GM21786 (cell line): Measurements from ENCODE around the gene PHACTR3.

Experiments
- ATAC-seq: cut with Tn5 transposase; IDR thresholded peaks from one replicate; pipeline ENCODE4 v1.9.1; 2021; ENCODE audit not compliant: unreplicated experiment

PHACTR3 gene

GRCh38 chr20:59823030-59823423, 218.7 kb downstream of the PHACTR3 start:
- no peak for ATAC-seq

- ATAC-seq, result no peak
Observed at GRCh38 chr20:59823491-59824259, 219.3 kb downstream of the PHACTR3 start.

- ATAC-seq, result no peak
Observed at GRCh38 chr20:59824711-59825562, 220.6 kb downstream of the PHACTR3 start.

- no peak for ATAC-seq
Observed at GRCh38 chr20:59825563-59825920, 221.2 kb downstream of the PHACTR3 start.

GRCh38 chr20:59825944-59826759, 221.8 kb downstream of the PHACTR3 start:
- no peak for ATAC-seq

- ATAC-seq, result no peak
Observed at GRCh38 chr20:59827138-59828056, 223.1 kb downstream of the PHACTR3 start.

GRCh38 chr20:59828125-59829053, 224.0 kb downstream of the PHACTR3 start:
- no peak for ATAC-seq

GRCh38 chr20:59829054-59829785, 224.9 kb downstream of the PHACTR3 start:
- no peak for ATAC-seq

GRCh38 chr20:59829786-59830664, 225.7 kb downstream of the PHACTR3 start:
- ATAC-seq, result no peak

- ATAC-seq, result no peak
Observed at GRCh38 chr20:59830665-59831023, 226.3 kb downstream of the PHACTR3 start.

- no peak for ATAC-seq
Observed at GRCh38 chr20:59831024-59831915, 226.9 kb downstream of the PHACTR3 start.

GRCh38 chr20:59831916-59832270, 227.6 kb downstream of the PHACTR3 start:
- ATAC-seq, result no peak

GRCh38 chr20:59832406-59833363, 228.3 kb downstream of the PHACTR3 start:
- no peak for ATAC-seq

GRCh38 chr20:59835057-59835447, 230.7 kb downstream of the PHACTR3 start:
- no peak for ATAC-seq
